Fibroblast of skin of scalp (primary cell): ENCODE results near the gene RSRC1.
"Not testable (repeated sequence)": the region's sequence is repeated elsewhere in the genome, so short reads cannot be mapped to it uniquely, and the experiment has no call there.

Experiments
- DNase-seq: peaks from one replicate; pipeline ENCODE4 v3.0.0-alpha.2; 2013

RSRC1 gene

GRCh38 chr3:158470944-158471638 lies 361.2 kb downstream of the RSRC1 start:
- peak; percentile 50 for DNase-seq

- peak; percentile 92 for DNase-seq
Measured at GRCh38 chr3:158471639-158472294, 361.9 kb downstream of the RSRC1 start.

DNA sequence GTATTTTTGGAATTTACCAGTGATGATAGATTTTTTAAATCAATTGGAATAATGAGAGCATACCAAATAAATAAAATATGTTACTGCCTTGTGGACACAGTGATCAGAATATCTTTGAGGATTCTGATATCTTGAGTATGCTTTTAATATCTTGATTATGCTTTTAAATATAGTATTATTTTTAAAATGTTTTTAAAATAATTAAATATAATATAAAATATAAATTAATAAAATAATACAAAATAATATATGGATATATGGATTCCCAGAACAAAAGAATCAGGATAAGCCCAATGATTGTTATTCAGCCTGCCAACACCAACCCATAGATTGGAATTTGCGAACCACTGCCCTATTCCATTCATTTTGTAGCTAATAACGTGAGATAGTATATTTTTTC lies 369.2 kb downstream of the RSRC1 start:
- no peak for DNase-seq

DNA sequence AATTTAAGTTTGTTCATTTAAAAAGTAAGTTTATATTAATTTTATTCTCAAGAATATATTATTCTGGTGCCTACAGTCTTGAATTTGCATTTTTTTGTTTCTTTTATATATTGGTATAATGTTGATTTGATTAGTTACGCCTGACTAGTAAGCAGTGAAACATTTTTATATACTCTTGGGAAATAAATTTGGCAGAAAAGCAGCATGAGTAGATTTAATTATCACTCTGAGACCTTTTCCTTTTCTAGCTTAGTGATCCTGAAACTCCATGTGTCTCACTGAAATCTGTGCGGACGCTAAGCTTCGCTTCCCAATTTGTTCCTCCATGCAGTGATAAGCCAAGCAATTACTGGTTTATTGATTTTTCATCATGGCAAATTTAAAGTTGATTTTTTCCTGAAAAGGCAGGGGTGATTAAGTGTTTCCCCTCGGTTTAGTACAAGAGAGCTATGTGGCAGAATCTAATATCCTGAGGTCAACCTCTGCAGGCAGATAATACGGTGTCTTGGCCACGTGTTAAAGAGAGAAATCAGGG lies 373.9 kb downstream of the RSRC1 start:
- peak; percentile 14 for DNase-seq

DNA sequence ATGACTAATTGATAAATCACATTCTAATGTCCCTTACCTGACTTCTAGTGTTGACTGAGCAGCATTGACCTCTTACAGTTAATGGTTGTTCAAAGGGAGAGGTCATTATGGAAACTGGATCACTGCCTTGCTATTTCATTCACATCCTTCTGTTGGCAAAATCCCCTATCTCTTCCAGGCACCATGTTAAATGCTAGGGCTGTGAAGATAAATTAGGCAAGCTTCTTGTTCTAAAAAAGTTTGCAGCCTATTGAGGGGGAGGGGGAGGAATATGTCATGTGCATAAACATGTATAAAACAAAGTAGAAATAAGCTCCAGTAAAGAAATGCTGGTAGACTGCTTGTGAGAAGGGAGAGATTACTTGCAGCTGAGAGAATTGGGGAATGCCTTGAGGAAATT lies 376.3 kb downstream of the RSRC1 start:
- DNase-seq = no peak

- no peak for DNase-seq
Measured at GRCh38 chr3:158488670-158489069, 378.8 kb downstream of the RSRC1 start.

- no peak for DNase-seq
Measured at GRCh38 chr3:158489181-158489580, 379.3 kb downstream of the RSRC1 start.

- DNase-seq = no peak
Measured at GRCh38 chr3:158491968-158492367, 382.1 kb downstream of the RSRC1 start.

DNA sequence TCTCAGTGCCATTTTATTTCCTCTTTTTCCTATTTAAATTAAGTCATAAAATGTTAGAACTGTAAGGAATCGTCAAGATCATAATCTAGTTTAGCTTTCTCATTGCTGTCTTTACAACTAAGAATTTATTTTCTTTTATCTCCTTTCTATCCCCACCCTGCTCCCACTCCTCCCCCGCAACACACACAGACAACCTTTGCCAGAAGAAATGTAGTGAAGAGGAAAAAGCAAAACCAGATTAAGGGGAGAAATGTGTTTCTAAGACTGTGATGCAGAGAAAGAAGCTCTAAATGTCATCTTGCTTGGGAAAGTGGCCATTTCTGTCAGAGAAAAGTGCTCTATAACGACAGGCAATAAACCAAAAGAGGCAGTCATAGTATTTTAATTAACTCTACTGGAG lies 382.8 kb downstream of the RSRC1 start:
- no peak for DNase-seq

DNA sequence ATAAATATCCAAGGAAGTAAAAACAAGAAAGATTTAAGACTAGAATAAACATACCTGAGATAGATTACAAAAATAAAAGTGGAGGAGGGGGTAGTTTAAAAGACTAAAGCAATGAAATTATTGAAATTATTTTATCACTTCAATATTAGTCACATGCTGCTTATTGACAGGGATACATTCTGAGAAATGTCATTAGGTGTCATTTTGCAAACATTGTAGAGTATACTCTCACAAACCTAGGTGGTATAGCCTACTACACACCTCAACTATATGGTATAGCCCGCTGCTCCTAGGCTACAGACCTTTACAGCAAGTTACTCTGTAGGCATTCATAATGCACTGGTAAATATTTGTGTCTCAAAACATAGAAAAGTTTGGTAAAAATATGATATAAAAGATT lies 384.0 kb downstream of the RSRC1 start:
- no peak for DNase-seq

- DNase-seq = no peak
Measured at GRCh38 chr3:158494673-158495072, 384.8 kb downstream of the RSRC1 start.

- not testable (repeated sequence) for DNase-seq
Measured at GRCh38 chr3:158495398-158495902, 385.6 kb downstream of the RSRC1 start.

- no peak for DNase-seq
Measured at GRCh38 chr3:158505117-158505516, 395.2 kb downstream of the RSRC1 start.

GRCh38 chr3:158506456-158506855 lies 396.6 kb downstream of the RSRC1 start:
- no peak for DNase-seq

- DNase-seq = peak; percentile 29
Measured at GRCh38 chr3:158508481-158508880, 398.6 kb downstream of the RSRC1 start.

GRCh38 chr3:158509891-158510290 lies 400.0 kb downstream of the RSRC1 start:
- DNase-seq = no peak

- DNase-seq = not testable (repeated sequence)
Measured at GRCh38 chr3:158516729-158517128, 406.8 kb downstream of the RSRC1 start.

DNA sequence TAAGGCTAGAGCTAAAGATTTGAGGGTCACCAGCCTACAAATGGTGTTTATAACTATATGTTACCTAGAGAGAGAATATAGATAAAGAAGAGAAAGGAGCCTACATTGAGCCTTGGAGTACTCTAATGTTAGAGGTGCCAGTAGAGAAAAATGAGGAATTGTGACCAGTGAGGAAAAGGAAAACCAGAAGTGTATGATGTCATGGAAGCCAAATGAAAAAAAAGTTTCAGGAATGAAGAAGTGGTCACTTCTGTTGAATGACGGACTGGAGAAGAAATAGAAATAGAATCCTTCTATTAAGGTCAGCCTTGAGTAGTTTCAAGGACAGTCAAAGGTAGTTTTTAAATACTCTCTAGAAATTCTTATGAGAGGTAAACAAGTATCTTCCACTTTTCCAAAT lies 409.9 kb downstream of the RSRC1 start:
- DNase-seq = no peak

DNA sequence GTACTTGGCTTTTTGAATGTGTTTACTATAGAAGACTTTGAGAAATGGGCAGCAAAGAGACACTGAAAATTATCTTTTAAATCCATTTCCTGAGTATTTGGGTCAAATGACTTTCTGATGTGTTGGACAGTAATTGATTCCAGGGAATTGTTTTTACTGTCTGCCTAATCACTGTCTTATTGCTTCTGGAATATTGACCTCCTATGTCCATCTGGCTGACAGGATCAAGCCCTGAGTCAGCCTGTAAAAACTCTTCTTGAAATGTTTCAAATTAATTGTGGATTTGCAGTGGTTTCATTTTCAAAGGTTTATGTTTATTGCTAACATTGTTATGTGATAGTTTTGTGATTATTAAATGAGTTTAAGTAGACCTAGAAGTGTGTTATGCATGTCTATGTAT lies 410.5 kb downstream of the RSRC1 start:
- DNase-seq = peak; percentile 14

GRCh38 chr3:158522221-158523136 lies 412.6 kb downstream of the RSRC1 start:
- peak; percentile 28 for DNase-seq

DNA sequence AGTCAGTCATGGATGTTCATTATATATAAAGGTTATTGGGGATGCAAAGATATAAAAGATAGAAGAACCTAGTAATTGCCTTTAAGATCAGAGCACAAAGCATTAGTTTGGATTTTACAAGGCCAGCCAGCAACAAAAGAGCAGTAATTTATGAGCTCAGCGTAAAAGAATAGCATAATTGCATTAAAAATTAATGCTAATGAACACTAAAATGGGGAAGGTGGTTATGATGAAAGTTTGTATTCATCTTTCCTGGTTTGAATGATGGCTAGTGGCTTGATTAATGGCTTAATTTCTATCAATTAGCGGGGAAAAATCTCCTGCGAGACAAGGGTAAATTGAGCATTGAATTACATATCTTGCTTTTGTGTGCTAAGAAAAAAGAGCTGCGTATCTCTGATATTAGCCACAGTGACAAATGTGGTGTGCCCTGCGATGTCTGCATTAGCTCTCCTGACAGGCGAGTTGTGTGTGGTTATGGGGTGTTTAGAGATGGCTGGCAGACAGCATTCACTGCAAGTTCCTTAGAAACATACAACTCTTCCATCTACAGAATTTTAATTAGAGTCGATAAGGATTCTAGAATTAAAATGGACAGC lies 418.3 kb downstream of the RSRC1 start:
- no peak for DNase-seq

DNA sequence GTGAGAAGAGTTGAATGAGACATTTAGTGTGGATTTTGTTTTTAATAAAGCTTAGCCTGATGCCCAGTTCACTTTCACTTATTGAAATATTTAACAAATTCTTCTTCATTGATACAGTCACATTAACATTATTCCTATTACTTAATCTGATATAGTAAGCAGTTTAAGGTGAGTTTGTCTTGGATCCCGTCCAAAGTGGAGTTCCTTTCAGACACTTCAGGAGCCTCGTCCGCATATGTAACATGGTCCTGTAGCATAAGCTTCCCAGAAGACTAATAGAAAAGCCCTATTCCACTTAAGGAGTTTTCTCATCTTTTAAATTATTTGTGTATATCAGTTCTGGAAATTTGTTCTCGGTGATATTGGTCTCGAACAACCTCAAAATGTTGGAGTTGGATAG lies 421.4 kb downstream of the RSRC1 start:
- no peak for DNase-seq
